PC-3 (cell line): Measurements from ENCODE around the gene ACTL8.

Experiments
- EZH2 ChIP-seq: fragments of 300-600 bp; sonication (generic); IDR thresholded peaks from one replicate; pipeline ENCODE4 v1.6.1; 2017; ENCODE audit warnings: antibody characterized with exemption, mild to moderate bottlenecking, low read length; ENCODE audit not compliant: unreplicated experiment
- EZH2phosphoT487 ChIP-seq: fragments of 300-600 bp; sonication (generic); IDR thresholded peaks from 2 replicates; pipeline ENCODE4 v1.6.1; 2018; ENCODE audit warnings: mild to moderate bottlenecking, antibody characterized with exemption, low read length, borderline replicate concordance
- TF ChIP-seq, protein P1 (sequence below): fragments of 300-600 bp; sonication (generic); conservative IDR thresholded peaks from 2 replicates; pipeline ENCODE4 v1.5.1; 2017; ENCODE audit warnings: antibody characterized with exemption, low read depth, mild to moderate bottlenecking, low read length

DNA sequence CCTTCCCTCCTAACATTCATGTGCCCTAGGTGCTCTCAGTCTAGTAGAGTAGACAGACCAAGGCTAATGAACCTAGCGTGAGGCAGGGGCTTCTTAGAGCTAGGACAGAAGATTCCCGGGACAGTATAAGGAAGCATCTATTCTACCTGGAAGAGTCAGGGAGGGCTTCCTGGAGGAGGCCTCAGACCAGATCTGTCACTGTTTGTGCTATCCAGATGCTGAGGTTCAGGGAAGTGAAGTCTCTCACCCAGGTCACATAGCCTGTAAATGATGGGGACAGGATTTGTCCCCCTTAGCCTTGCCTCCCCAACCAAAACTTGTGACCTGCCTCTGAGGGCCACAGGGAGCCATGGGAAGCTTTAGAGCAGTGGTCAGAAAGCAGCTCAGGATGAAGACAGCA, 20.7 kb downstream of the ACTL8 start:
- TF ChIP-seq EZH2 (no peak), EZH2phosphoT487 (no peak)
- TF ChIP-seq, protein P1, sequence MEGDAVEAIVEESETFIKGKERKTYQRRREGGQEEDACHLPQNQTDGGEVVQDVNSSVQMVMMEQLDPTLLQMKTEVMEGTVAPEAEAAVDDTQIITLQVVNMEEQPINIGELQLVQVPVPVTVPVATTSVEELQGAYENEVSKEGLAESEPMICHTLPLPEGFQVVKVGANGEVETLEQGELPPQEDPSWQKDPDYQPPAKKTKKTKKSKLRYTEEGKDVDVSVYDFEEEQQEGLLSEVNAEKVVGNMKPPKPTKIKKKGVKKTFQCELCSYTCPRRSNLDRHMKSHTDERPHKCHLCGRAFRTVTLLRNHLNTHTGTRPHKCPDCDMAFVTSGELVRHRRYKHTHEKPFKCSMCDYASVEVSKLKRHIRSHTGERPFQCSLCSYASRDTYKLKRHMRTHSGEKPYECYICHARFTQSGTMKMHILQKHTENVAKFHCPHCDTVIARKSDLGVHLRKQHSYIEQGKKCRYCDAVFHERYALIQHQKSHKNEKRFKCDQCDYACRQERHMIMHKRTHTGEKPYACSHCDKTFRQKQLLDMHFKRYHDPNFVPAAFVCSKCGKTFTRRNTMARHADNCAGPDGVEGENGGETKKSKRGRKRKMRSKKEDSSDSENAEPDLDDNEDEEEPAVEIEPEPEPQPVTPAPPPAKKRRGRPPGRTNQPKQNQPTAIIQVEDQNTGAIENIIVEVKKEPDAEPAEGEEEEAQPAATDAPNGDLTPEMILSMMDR, result no peak
